ENCODE data around the gene TAPBPL. TPM values are rescaled to one million over a fixed set of nuclear protein-coding genes. Genes with fewer than 3 reads are reported as not detected.
A peak's percentile ranks its signal among the peaks of the same experiment; 100 is the strongest.
"Not testable (repeated sequence)": the region's sequence is repeated elsewhere in the genome, so short reads cannot be mapped to it uniquely, and the experiment has no call there.

Gene TAPBPL
- polyA plus RNA-seq, 1 donor (not counting 4 experiments of a cell fraction or from before 2014, with no cell fraction given), result 4.8 TPM

- DNase-seq (ENCODE audit: low read depth, low spot score), result no peak
- Histone ChIP-seq H3K4me3 (ENCODE audit: control insufficient read depth in 2 of 3, extremely low read depth in 1 of 3, insufficient read depth in 2 of 3, low read depth in 1 of 3, low read length in 3 of 3) (no peak overlapping the region), H3K79me2 (ENCODE audit: control insufficient read depth, insufficient read depth, low read length) (peaks cover 13% of the 10 kb centered on the region), H3K4me1 (ENCODE audit: control insufficient read depth, extremely low read depth, insufficient read depth, low read length) (peaks cover 10% of the 10 kb centered on the region), H3K27ac (ENCODE audit: control insufficient read depth, insufficient read depth, low read length) (no peak overlapping the region), H3K9me3 (ENCODE audit: control insufficient read depth, low read depth, low read length) (no peaks in the 10 kb centered on the region), H2AFZ (ENCODE audit: control insufficient read depth, low read length) (no peak overlapping the region), H3K4me2 (ENCODE audit: control insufficient read depth, extremely low read depth, insufficient read depth, low read depth, low read length) (no peak overlapping the region), H3K27me3 (ENCODE audit: control insufficient read depth, extremely low read depth, insufficient read depth, low read length) (no peaks in the 10 kb centered on the region), H3K9ac (ENCODE audit: control insufficient read depth, extremely low read depth, insufficient read depth, low read length) (no peak overlapping the region), H4K20me1 (ENCODE audit: control insufficient read depth, extremely low read depth, insufficient read depth, low read length) (no peaks in the 10 kb centered on the region), H3K9me1 (ENCODE audit: control insufficient read depth, extremely low read depth, insufficient read depth, low read length) (no peaks in the 10 kb centered on the region), H3K36me3 (ENCODE audit: control insufficient read depth in 2 of 2, extremely low read depth in 1 of 2, insufficient read depth in 2 of 2, low read length in 2 of 2) (no peaks in the 10 kb centered on the region)
- FAIRE-seq, result no peak
- no peak for TF ChIP-seq CTCF (optimal IDR thresholded peaks at IDR 0.05 in 1 of 3, IDR thresholded peaks at IDR 0.05 in 1 of 3, conservative IDR thresholded peaks at IDR 0.05 in 1 of 3; ENCODE audit: extremely low read depth in 1 of 3, insufficient read depth in 2 of 3, low read length in 3 of 3)
- TF ChIP-seq EZH2 (IDR thresholded peaks at IDR 0.05; ENCODE audit: low read length), result no peak
- dilution Hi-C loops (cut with MboI; ENCODE audit: extremely low pct_ligation_motif_present, low sequenced_read_pairs), result no loop called here
Measured at GRCh38 chr12:6489449-6489848, 37.6 kb downstream of the TAPBPL start.

- H3K4me2 ChIP-seq (ENCODE audit: control insufficient read depth, extremely low read depth, insufficient read depth, low read depth, low read length); H3K9me3 ChIP-seq (ENCODE audit: control insufficient read depth, low read depth, low read length); H3K36me3 ChIP-seq (ENCODE audit: control insufficient read depth in 2 of 2, extremely low read depth in 1 of 2, insufficient read depth in 2 of 2, low read length in 2 of 2); H3K9me1 ChIP-seq (ENCODE audit: control insufficient read depth, extremely low read depth, insufficient read depth, low read length); dilution Hi-C loops (cut with MboI; ENCODE audit: extremely low pct_ligation_motif_present, low sequenced_read_pairs); H2AFZ ChIP-seq (ENCODE audit: control insufficient read depth, low read length); FAIRE-seq; H4K20me1 ChIP-seq (ENCODE audit: control insufficient read depth, extremely low read depth, insufficient read depth, low read length); H3K27ac ChIP-seq (ENCODE audit: control insufficient read depth, insufficient read depth, low read length); H3K27me3 ChIP-seq (ENCODE audit: control insufficient read depth, extremely low read depth, insufficient read depth, low read length); DNase-seq (ENCODE audit: low read depth, low spot score); H3K9ac ChIP-seq (ENCODE audit: control insufficient read depth, extremely low read depth, insufficient read depth, low read length); H3K4me3 ChIP-seq (ENCODE audit: control insufficient read depth in 2 of 3, extremely low read depth in 1 of 3, insufficient read depth in 2 of 3, low read depth in 1 of 3, low read length in 3 of 3): not testable (repeated sequence)
- Histone ChIP-seq H3K4me1 (ENCODE audit: control insufficient read depth, extremely low read depth, insufficient read depth, low read length) (peaks cover 20% of the 10 kb centered on the region), H3K79me2 (ENCODE audit: control insufficient read depth, insufficient read depth, low read length) (peaks cover 24% of the 10 kb centered on the region)
Measured at GRCh38 chr12:6490673-6491072, 38.8 kb downstream of the TAPBPL start.

- H3K36me3 ChIP-seq (ENCODE audit: control insufficient read depth in 2 of 2, extremely low read depth in 1 of 2, insufficient read depth in 2 of 2, low read length in 2 of 2), result peaks cover 4 to 6% of the 10 kb centered on the region in 2 experiments
- peaks cover 41% of the 10 kb centered on the region for H3K79me2 ChIP-seq (ENCODE audit: control insufficient read depth, insufficient read depth, low read length)
- H3K4me3 ChIP-seq (ENCODE audit: control insufficient read depth in 2 of 3, extremely low read depth in 1 of 3, insufficient read depth in 2 of 3, low read depth in 1 of 3, low read length in 3 of 3), result peak within 1 kb of the TSS; percentile 48 to 99 (median 95)
- peaks cover 22% of the 10 kb centered on the region for H3K4me1 ChIP-seq (ENCODE audit: control insufficient read depth, extremely low read depth, insufficient read depth, low read length)
- peak within 1 kb of the TSS; percentile 89 for H3K27ac ChIP-seq (ENCODE audit: control insufficient read depth, insufficient read depth, low read length)
- H2AFZ ChIP-seq (ENCODE audit: control insufficient read depth, low read length), result peak within 1 kb of the TSS; percentile 98
- H3K4me2 ChIP-seq (ENCODE audit: control insufficient read depth, extremely low read depth, insufficient read depth, low read depth, low read length), result peak within 1 kb of the TSS; percentile 99
- H3K9ac ChIP-seq (ENCODE audit: control insufficient read depth, extremely low read depth, insufficient read depth, low read length), result peak within 1 kb of the TSS; percentile 95
- no peak for TF ChIP-seq CTCF (optimal IDR thresholded peaks at IDR 0.05 in 1 of 3, IDR thresholded peaks at IDR 0.05 in 1 of 3, conservative IDR thresholded peaks at IDR 0.05 in 1 of 3; ENCODE audit: extremely low read depth in 1 of 3, insufficient read depth in 2 of 3, low read length in 3 of 3)
- no peak for TF ChIP-seq EZH2 (IDR thresholded peaks at IDR 0.05; ENCODE audit: low read length)
- no peaks in the 10 kb centered on the region for H4K20me1 ChIP-seq (ENCODE audit: control insufficient read depth, extremely low read depth, insufficient read depth, low read length)
- H3K27me3 ChIP-seq (ENCODE audit: control insufficient read depth, extremely low read depth, insufficient read depth, low read length), result no peaks in the 10 kb centered on the region
- no peak for DNase-seq (ENCODE audit: low read depth, low spot score)
- dilution Hi-C loops (cut with MboI; ENCODE audit: extremely low pct_ligation_motif_present, low sequenced_read_pairs), result no loop called here
- no peak for FAIRE-seq
- no peaks in the 10 kb centered on the region for H3K9me3 ChIP-seq (ENCODE audit: control insufficient read depth, low read depth, low read length)
- no peaks in the 10 kb centered on the region for H3K9me1 ChIP-seq (ENCODE audit: control insufficient read depth, extremely low read depth, insufficient read depth, low read length)
Measured at GRCh38 chr12:6492838-6493496, 41.1 kb downstream of the TAPBPL start, which contains the start of gene MRPL51. MRPL51 (minus strand) TSS chr12:6493262; CDS start chr12:6493136, 126 bp downstream.
